ENCODE results near the gene YIPF3. TPM values are rescaled to one million over a fixed set of nuclear protein-coding genes. Genes with fewer than 3 reads are reported as not detected.

YIPF3 gene
- polyA plus RNA-seq, 1 donor from 2014 or later: 244 TPM

- Histone ChIP-seq H4K20me1 (ENCODE audit: insufficient read depth) (no peaks in the 10 kb centered on the region), H3F3A (ENCODE audit: insufficient read depth, low read length, poor library complexity, severe bottlenecking) (no peaks in the 10 kb centered on the region), H2AFZ (ENCODE audit: low read depth, low read length) (no peak overlapping the region), H3K27me3 (ENCODE audit: insufficient read depth, low read depth, low read length) (no peaks in the 10 kb centered on the region), H3K4me3 (ENCODE audit: low read length) (no peak overlapping the region), H3K9ac (ENCODE audit: low read length) (no peak overlapping the region), H3K9me3 (ENCODE audit: low read length) (no peaks in the 10 kb centered on the region), H3K9me2 (ENCODE audit: insufficient read depth, low read length) (no peaks in the 10 kb centered on the region), H3K79me2 (replicated peaks; ENCODE audit: insufficient read depth, low read length) (no peaks in the 10 kb centered on the region), H3K36me3 (ENCODE audit: insufficient read depth, low read length) (no peaks in the 10 kb centered on the region), H3K4me2 (ENCODE audit: low read length) (no peak overlapping the region), H3K27ac (ENCODE audit: low read length) (no peak overlapping the region)
- TF ChIP-seq REST (IDR thresholded peaks at IDR 0.05; ENCODE audit: borderline replicate concordance): no peak
- TF ChIP-seq SMC3 (conservative IDR thresholded peaks at IDR 0.05; ENCODE audit: poor library complexity): no peak
- TF ChIP-seq MXI1 (conservative IDR thresholded peaks at IDR 0.05; ENCODE audit: poor library complexity, severe bottlenecking): no peak
- TF ChIP-seq EP300 (conservative IDR thresholded peaks at IDR 0.05; ENCODE audit: poor library complexity, severe bottlenecking): no peak
- no peak for TF ChIP-seq RAD21 (conservative IDR thresholded peaks at IDR 0.05)
- no peak for TF ChIP-seq POLR2AphosphoS5 (IDR thresholded peaks at IDR 0.05)
- no peak for TF ChIP-seq CTCF (IDR thresholded peaks at IDR 0.05; ENCODE audit: poor library complexity, severe bottlenecking)
- TF ChIP-seq TAF1 (IDR thresholded peaks at IDR 0.05; ENCODE audit: low read depth): no peak
- no peak for TF ChIP-seq EZH2 (IDR thresholded peaks at IDR 0.05; ENCODE audit: borderline replicate concordance, insufficient read depth, low read length, poor library complexity, severe bottlenecking)
These were observed 27.3 kb downstream of the YIPF3 start for GRCh38 chr6:43489277-43490072.

GRCh38 chr6:43488667-43489276 lies 28.0 kb downstream of the YIPF3 start:
- Histone ChIP-seq H3K4me2 (ENCODE audit: low read length) (no peak overlapping the region), H3K79me2 (replicated peaks; ENCODE audit: insufficient read depth, low read length) (no peaks in the 10 kb centered on the region)

More at GRCh38 chr6:43488667-43489276, 28.0 kb downstream of the YIPF3 start:
- Histone ChIP-seq H3F3A (ENCODE audit: insufficient read depth, low read length, poor library complexity, severe bottlenecking) (no peaks in the 10 kb centered on the region), H3K9me2 (ENCODE audit: insufficient read depth, low read length) (no peaks in the 10 kb centered on the region), H3K9me3 (ENCODE audit: low read length) (no peaks in the 10 kb centered on the region), H3K36me3 (ENCODE audit: insufficient read depth, low read length) (no peaks in the 10 kb centered on the region), H3K9ac (ENCODE audit: low read length) (no peak overlapping the region), H3K27me3 (ENCODE audit: insufficient read depth, low read depth, low read length) (no peaks in the 10 kb centered on the region), H3K27ac (ENCODE audit: low read length) (no peak overlapping the region), H4K20me1 (ENCODE audit: insufficient read depth) (no peaks in the 10 kb centered on the region), H2AFZ (ENCODE audit: low read depth, low read length) (no peak overlapping the region), H3K4me3 (ENCODE audit: low read length) (no peak overlapping the region)
- TF ChIP-seq SMC3 (conservative IDR thresholded peaks at IDR 0.05; ENCODE audit: poor library complexity): no peak
- TF ChIP-seq CTCF (IDR thresholded peaks at IDR 0.05; ENCODE audit: poor library complexity, severe bottlenecking): no peak
- no peak for TF ChIP-seq POLR2AphosphoS5 (IDR thresholded peaks at IDR 0.05)
- TF ChIP-seq EP300 (conservative IDR thresholded peaks at IDR 0.05; ENCODE audit: poor library complexity, severe bottlenecking): no peak
- TF ChIP-seq TAF1 (IDR thresholded peaks at IDR 0.05; ENCODE audit: low read depth): no peak

Measured in neural cell (in vitro differentiated cells).